Measurements from ENCODE around the gene TRAPPC2L. TPM values are rescaled to one million over a fixed set of nuclear protein-coding genes. Genes with fewer than 3 reads are reported as not detected.

The TRAPPC2L gene
- total RNA-seq, 1 donor from 2014 or later = 60.1 TPM

GRCh38 chr16:88874938-88875599 is 18.1 kb downstream of the TRAPPC2L start:
- no peak for DNase-seq (ENCODE audit: low read depth)

- DNase-seq (ENCODE audit: low read depth) = no peak
Measured at GRCh38 chr16:88875703-88876234, 18.8 kb downstream of the TRAPPC2L start.

GRCh38 chr16:88876942-88877526 is 20.1 kb downstream of the TRAPPC2L start:
- DNase-seq (ENCODE audit: low read depth) = no peak

- peak; percentile 67 for DNase-seq (ENCODE audit: low read depth)
Measured at GRCh38 chr16:88877564-88878289, 20.8 kb downstream of the TRAPPC2L start.

GRCh38 chr16:88878356-88878755 is 21.4 kb downstream of the TRAPPC2L start:
- no peak for DNase-seq (ENCODE audit: low read depth)

GRCh38 chr16:88878967-88879787 is 22.2 kb downstream of the TRAPPC2L start:
- no peak for DNase-seq (ENCODE audit: low read depth)

- no peak for DNase-seq (ENCODE audit: low read depth)
Measured at GRCh38 chr16:88879788-88880055, 22.8 kb downstream of the TRAPPC2L start.

GRCh38 chr16:88880226-88881006 is 23.5 kb downstream of the TRAPPC2L start:
- no peak for DNase-seq (ENCODE audit: low read depth)

GRCh38 chr16:88881007-88881615 is 24.2 kb downstream of the TRAPPC2L start:
- no peak for DNase-seq (ENCODE audit: low read depth)

GRCh38 chr16:88881675-88882357 is 24.9 kb downstream of the TRAPPC2L start:
- DNase-seq (ENCODE audit: low read depth) = no peak

GRCh38 chr16:88882358-88883030 is 25.6 kb downstream of the TRAPPC2L start:
- DNase-seq (ENCODE audit: low read depth) = no peak

GRCh38 chr16:88883117-88883895 is 26.4 kb downstream of the TRAPPC2L start:
- no peak for DNase-seq (ENCODE audit: low read depth)

GRCh38 chr16:88883946-88884345 is 27.0 kb downstream of the TRAPPC2L start:
- DNase-seq (ENCODE audit: low read depth) = peak; percentile 94

- no peak for DNase-seq (ENCODE audit: low read depth)
Measured at GRCh38 chr16:88884569-88885271, 27.8 kb downstream of the TRAPPC2L start.

GRCh38 chr16:88885693-88886280 is 28.9 kb downstream of the TRAPPC2L start:
- DNase-seq (ENCODE audit: low read depth) = no peak

- DNase-seq (ENCODE audit: low read depth) = peak; percentile 52
Measured at GRCh38 chr16:88886420-88886844, 29.5 kb downstream of the TRAPPC2L start.

GRCh38 chr16:88886845-88887521 is 30.1 kb downstream of the TRAPPC2L start:
- peak; percentile 71 for DNase-seq (ENCODE audit: low read depth)

Data from myocyte (in vitro differentiated cells).